Activated CD4-positive, CD25-positive, alpha-beta regulatory T cell treated with anti-CD3 and anti-CD28 coated beads, Interleukin-2, amount 50 U/mL, for 16 hours (primary cell): ENCODE data around the gene BTBD9.

ENCODE experiments used
- DNase-seq: peaks from one replicate; pipeline ENCODE4 v3.0.0-alpha.2; 2020; ENCODE audit warnings: low read depth, low spot score

Gene BTBD9

DNA sequence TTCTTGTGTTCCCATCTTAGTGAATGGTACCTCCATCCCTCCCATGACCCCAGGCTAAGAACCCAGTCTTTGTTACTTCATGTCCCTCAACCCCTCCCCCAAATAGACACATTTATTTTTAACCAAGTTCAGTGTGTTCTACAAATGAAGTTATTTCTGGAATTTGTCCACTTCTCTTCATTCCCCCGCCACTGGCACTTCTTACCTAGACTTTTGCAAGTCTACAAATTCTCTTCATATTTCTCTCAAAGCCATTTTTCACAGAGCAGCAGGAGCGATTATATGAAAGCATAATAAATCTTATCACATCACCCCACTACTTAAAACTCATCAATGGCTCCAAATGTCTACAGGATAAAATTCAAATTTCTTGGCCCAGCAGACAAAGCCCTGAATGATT lies 131.4 kb downstream of the BTBD9 start:
- DNase-seq = no peak

DNA sequence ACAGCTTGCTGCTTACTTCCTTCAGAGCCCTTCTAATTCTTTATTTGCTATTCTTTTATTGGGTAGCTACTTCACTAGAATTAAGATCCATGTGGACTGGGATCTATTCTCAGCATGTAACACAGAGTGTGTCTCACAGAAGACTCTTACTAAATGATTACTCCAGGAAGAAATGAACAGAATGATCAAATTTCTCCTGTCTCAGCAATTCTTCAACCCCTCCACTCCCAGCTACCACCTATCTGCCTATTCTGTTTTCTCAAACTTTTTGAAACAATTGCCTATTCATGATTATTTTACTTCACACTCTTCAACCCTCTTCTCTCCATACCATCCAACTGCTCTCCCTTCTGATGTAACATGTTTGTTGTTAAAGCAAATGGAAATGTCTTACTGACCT lies 132.6 kb downstream of the BTBD9 start:
- DNase-seq = no peak

GRCh38 chr6:38505826-38506225 lies 133.9 kb downstream of the BTBD9 start:
- no peak for DNase-seq

- DNase-seq = no peak
Measured at GRCh38 chr6:38504996-38505395, 134.7 kb downstream of the BTBD9 start.

- no peak for DNase-seq
Measured at GRCh38 chr6:38503960-38504682, 135.6 kb downstream of the BTBD9 start.

DNA sequence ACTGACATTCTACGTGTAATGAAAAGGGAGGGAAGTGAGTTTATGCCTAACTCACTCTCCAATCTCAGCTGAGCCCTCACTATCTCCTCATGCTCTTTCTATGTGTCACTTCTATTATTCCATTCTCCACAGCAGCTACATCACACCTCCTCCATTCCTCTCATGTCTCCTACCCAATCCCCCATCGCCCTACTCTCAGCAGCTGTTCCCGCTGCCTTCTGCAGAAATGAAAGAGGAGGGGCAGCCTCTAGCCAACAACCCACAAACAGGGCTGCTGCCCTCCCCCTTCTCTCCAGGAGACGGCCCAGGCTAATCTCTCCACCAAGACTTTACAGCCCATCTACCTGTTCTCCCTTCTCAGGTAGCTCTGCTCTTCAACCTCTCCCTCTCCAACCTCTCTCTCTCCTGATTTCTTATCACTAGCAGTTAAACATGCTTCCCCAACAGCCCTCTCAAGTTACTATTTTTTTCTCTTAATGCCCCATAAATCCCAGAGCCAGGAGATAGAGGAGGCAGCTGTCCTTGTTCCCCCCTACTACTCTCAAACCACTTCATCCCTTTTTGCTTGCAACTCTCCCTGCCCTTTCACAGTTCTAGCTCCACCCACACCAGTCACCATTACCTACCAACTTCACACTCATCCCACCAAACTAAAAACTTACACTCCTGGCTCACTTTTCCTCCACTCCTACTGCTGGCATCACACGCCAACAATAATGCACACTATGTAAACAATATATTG lies 136.5 kb downstream of the BTBD9 start:
- no peak for DNase-seq

GRCh38 chr6:38502423-38502822 lies 137.3 kb downstream of the BTBD9 start:
- DNase-seq = no peak

GRCh38 chr6:38501931-38502330 lies 137.8 kb downstream of the BTBD9 start:
- no peak for DNase-seq

- DNase-seq = no peak
Measured at GRCh38 chr6:38499529-38500096, 140.1 kb downstream of the BTBD9 start.

- DNase-seq = no peak
Measured at GRCh38 chr6:38498805-38499445, 140.8 kb downstream of the BTBD9 start.

- no peak for DNase-seq
Measured at GRCh38 chr6:38498085-38498484, 141.6 kb downstream of the BTBD9 start.

GRCh38 chr6:38497546-38497945 lies 142.2 kb downstream of the BTBD9 start:
- no peak for DNase-seq

DNA sequence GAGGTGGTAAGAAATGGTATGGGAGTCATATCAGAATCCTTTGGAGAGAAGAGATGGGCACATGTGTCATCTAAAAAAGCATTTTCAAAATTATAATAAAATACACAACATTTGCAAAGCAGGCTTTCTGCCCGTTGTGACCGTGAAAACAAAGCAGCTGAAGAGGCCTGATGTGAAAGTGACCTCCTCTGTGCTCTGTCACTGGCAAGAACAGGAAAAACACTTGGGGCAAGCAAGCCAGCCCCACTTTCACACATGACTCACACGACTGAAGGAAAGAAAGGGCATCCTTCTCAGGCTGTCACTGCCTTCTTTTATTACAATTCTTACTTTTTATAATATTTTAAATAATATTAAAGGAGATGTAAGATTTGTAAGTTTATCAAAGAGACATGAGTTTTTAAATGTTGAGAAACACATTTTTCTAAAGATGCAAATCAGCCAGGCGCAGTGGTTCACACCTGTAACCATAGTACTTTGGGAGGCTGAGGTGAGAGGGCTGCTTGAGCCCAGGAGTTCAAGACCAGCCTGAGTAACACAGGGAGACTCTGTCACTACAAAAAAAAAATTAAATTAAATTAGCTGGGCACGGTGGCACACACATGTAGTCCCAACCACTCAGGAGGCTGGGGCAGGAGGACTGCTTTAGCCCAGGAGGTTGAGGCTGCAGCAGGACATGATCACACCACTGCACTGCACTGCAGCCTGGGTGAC lies 143.7 kb downstream of the BTBD9 start:
- no peak for DNase-seq

GRCh38 chr6:38495518-38495917 lies 144.2 kb downstream of the BTBD9 start:
- DNase-seq = no peak

DNA sequence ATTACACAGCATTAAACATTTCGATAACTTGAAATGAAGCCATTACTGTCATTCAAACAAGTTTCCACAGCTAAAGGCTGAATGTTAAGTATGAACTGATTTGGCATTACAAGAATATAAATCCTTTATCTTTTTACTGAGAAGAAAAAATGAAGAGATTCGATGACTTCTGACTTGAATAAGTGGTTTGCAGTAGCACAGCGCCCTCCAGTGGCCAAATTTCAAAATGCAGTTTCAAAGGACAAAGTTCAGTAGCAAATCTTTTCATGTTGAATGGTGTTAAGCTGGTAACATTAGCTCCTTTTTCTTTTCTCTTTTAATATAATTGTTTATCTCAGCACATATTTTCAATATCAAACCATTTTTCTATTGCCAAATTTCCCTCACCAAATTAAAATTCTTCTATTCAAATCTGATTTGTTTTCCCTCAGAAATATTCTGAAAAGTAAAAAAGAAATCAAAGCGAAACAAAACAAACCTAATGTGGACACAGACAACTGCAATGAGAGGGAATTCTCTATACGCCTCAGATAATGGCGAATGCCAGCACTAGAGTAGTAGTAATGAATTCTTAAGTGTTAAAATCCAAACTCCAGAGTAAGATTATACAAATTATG lies 145.7 kb downstream of the BTBD9 start:
- peak; percentile 65 for DNase-seq

DNA sequence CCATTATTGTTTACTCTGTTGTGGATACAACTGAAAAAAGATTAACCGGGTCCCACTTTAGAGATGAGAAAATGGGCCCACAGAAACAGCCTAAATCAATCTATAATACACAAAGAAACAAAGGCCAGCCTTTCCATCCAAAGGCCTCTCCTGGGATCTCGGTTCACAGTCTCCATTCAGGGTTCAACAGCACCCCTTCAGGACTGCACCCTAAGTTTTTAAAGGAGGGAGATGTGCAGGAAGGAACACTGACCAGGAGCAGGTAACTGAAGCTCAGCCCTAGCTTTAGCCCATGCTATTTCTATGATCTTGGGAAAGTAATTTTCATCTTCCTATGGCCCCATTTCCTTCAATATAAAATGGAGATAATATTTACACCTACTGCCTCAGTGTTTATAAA lies 147.7 kb downstream of the BTBD9 start:
- no peak for DNase-seq

- DNase-seq = no peak
Measured at GRCh38 chr6:38489951-38490350, 149.8 kb downstream of the BTBD9 start.

GRCh38 chr6:38487423-38487822 lies 152.3 kb downstream of the BTBD9 start:
- no peak for DNase-seq

DNA sequence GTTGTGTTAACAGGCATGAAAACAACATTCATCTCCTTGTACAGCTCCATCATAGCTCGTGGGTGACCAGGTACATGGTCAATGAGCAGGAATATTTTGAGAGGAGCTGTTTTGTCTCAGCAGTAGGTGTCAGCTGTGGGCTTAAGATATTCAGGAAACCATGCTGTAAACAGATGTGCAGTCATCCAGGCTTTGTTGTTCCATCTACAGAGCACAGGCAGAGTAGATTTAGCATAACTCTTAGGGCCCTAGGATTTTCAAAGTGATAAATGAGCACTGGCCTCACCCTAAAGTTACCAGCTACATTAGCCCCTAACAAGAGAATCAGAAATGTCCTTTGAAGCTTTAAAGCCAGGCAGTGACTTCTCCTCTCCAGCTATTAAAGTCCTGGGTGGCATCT lies 154.2 kb downstream of the BTBD9 start:
- no peak for DNase-seq

DNA sequence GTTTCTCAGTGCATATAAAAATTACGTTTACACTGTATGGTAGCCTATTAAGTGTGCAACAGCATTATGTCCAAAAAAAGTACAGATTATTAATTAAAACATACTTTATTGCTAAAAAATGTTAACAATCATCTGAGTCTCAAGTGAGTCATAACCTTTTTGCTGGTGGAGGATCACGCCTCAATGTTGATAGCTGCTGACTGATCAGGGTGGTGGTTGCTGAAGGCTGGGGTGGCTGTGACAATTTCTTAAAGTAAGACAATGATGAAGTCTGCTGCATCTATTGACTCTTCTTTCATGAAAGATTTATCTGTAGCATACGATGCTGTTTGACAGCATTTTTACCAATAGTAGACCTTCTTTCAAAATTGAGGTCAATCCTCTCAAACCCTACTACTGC lies 155.1 kb downstream of the BTBD9 start:
- no peak for DNase-seq

DNA sequence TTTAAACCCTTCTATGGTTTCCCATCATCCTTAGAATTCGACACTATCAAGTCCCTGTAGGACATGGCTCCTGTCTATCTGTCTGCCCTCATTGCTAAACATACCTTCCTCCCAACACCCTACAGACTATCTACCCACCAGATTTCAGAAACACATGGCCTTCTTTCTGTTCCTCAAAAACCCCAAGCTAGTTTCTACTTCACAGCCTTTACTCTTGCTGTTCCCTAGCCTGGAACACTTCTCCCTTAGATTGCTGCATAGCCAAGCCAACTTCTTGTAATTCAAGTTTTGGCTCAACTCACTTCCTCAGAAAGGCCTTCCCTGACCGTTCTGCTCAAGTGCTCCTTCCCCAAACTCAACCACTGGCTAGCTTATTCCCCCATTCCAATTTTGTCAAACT lies 156.2 kb downstream of the BTBD9 start:
- no peak for DNase-seq
